ENCODE results near the gene AP5S1.

DNA sequence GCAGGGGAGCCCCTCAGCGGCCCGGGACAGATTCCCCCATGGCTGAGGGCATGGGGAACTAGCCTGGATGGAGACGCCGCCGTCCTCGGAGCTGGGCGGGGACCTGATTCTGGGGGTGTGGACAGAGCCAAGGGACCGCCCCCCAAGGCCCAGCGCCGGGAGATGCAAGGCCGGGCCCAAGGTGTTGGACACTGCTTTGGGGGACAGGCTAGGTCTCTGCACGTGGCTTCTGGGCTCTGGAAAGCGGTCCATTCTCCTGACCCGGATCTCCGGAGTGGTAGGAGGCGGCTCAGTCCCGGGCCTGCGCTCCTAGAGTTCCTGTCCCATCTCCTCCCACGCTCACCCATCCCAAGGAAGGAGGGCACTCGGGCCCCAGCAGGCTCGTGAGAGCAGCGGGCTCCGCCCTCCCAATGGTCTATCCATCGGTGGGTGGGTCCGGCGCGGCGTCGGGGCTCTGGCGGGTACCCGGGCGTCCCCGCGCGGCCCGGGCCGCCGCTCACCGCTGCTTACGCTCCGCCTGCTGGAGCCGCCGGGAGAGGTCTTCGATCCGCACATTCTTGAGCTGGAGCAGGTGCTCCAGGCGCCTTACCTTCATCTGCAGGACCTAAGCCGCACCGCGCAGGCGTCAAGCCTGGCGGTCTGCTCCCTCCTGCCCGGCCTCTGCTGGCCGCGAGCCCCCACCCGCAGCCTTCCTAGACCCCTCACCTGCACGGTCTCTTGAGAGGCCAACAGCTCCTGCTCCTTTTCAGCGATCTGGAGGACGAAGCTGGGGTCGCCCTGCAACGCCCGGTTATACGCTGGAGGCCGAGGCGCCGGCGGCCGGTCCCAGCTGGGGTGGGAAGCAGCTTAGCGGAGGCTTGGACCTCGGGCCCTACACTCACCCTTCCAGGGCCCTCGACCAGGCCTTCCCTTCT, 42.4 kb upstream of the AP5S1 start:
- no peak for TF ChIP-seq RFX5 (IDR thresholded peaks at IDR 0.05; ENCODE audit: low read length)
- TF ChIP-seq EZH2phosphoT487 (IDR thresholded peaks at IDR 0.05; ENCODE audit: borderline replicate concordance, low read depth): no peak
- TF ChIP-seq, protein P1, sequence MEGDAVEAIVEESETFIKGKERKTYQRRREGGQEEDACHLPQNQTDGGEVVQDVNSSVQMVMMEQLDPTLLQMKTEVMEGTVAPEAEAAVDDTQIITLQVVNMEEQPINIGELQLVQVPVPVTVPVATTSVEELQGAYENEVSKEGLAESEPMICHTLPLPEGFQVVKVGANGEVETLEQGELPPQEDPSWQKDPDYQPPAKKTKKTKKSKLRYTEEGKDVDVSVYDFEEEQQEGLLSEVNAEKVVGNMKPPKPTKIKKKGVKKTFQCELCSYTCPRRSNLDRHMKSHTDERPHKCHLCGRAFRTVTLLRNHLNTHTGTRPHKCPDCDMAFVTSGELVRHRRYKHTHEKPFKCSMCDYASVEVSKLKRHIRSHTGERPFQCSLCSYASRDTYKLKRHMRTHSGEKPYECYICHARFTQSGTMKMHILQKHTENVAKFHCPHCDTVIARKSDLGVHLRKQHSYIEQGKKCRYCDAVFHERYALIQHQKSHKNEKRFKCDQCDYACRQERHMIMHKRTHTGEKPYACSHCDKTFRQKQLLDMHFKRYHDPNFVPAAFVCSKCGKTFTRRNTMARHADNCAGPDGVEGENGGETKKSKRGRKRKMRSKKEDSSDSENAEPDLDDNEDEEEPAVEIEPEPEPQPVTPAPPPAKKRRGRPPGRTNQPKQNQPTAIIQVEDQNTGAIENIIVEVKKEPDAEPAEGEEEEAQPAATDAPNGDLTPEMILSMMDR (IDR thresholded peaks at IDR 0.05): no peak

All from SK-N-SH (cell line).